Epithelial cell of prostate (primary cell): ENCODE data around the gene IQGAP2.
"Not testable (repeated sequence)": the region's sequence is repeated elsewhere in the genome, so short reads cannot be mapped to it uniquely, and the experiment has no call there.

Source experiments
- DNase-seq: peaks from one replicate; pipeline ENCODE4 v3.0.0-alpha.2; 2011; ENCODE audit warnings: low read depth, low spot score
- H3K27ac ChIP-seq: fragments of 450-650 bp; 2 replicates; pipeline ENCODE4 v1.5.1; 2017; ENCODE audit warnings: mild to moderate bottlenecking

IQGAP2 gene, protein sequence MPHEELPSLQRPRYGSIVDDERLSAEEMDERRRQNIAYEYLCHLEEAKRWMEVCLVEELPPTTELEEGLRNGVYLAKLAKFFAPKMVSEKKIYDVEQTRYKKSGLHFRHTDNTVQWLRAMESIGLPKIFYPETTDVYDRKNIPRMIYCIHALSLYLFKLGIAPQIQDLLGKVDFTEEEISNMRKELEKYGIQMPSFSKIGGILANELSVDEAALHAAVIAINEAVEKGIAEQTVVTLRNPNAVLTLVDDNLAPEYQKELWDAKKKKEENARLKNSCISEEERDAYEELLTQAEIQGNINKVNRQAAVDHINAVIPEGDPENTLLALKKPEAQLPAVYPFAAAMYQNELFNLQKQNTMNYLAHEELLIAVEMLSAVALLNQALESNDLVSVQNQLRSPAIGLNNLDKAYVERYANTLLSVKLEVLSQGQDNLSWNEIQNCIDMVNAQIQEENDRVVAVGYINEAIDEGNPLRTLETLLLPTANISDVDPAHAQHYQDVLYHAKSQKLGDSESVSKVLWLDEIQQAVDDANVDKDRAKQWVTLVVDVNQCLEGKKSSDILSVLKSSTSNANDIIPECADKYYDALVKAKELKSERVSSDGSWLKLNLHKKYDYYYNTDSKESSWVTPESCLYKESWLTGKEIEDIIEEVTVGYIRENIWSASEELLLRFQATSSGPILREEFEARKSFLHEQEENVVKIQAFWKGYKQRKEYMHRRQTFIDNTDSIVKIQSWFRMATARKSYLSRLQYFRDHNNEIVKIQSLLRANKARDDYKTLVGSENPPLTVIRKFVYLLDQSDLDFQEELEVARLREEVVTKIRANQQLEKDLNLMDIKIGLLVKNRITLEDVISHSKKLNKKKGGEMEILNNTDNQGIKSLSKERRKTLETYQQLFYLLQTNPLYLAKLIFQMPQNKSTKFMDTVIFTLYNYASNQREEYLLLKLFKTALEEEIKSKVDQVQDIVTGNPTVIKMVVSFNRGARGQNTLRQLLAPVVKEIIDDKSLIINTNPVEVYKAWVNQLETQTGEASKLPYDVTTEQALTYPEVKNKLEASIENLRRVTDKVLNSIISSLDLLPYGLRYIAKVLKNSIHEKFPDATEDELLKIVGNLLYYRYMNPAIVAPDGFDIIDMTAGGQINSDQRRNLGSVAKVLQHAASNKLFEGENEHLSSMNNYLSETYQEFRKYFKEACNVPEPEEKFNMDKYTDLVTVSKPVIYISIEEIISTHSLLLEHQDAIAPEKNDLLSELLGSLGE (N-terminal part only)

DNA sequence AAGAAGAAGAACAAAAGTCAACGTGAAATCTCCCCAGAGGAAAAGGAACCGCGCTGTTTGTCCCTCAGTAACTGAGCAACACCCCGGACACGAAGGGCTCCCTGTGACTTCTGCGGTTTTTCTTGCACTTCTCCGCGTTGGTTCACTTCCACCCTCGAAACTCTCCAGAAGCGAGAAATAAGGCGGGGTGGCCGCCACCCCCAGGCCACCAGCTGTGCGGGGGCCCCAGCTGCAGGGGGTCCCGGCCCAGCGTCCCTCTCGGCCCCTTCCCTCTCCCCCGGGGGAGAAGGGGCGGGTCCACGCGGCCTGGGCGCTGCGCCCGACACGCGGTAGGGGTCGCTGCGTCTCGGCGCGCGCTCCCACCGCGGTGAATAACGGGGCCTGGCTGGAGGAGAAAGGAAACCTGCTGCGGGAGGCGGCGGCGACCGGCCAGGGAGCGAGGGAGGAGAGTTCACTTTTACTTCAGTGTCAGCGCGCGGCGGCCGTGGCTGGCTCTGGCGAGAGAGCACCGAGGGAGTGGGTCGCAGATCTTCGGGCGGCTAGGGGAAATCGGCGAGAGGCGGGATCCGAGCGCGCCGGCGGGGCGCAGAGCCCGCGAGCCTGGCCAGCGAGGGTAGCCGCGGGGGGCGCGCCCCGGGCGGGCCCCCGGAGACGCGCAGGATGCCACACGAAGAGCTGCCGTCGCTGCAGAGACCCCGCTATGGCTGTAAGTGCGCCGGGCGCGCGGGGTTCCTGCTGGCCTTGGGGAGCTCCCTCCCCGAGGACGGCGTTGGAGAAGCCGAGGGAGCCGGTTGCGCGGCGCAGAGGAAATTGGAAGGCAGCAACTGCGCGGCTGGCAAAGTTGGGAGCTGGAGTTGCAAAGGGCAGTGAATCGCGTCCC, at the start of gene IQGAP2:
IQGAP2 (plus strand) TSS at position 400 of the 880 bp plus-strand sequence; CDS start at position 661, 261 bp downstream.
- H3K27ac ChIP-seq = no peak within 1 kb of the TSS
- no peak for DNase-seq

DNA sequence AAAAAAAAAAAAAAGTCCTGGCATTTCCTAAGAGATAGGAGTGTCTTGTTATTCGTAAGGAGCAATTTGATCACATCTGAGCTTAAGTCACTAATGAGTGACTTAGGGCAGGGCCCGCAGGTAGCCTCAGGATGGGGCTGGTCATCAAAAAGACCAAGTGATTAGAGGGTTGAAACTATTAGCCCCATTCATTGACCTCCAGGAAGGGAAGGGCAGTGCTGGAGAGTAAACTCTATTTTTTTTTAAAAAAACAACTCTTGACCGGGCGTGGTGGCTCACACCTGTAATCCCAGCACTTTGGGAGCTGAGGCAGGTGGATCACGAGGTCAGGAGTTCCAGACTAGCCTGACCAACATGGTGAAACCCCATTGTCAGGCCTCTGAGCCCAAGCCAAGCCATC, 46.2 kb upstream of the IQGAP2 start:
- no peak overlapping the region for H3K27ac ChIP-seq

DNA sequence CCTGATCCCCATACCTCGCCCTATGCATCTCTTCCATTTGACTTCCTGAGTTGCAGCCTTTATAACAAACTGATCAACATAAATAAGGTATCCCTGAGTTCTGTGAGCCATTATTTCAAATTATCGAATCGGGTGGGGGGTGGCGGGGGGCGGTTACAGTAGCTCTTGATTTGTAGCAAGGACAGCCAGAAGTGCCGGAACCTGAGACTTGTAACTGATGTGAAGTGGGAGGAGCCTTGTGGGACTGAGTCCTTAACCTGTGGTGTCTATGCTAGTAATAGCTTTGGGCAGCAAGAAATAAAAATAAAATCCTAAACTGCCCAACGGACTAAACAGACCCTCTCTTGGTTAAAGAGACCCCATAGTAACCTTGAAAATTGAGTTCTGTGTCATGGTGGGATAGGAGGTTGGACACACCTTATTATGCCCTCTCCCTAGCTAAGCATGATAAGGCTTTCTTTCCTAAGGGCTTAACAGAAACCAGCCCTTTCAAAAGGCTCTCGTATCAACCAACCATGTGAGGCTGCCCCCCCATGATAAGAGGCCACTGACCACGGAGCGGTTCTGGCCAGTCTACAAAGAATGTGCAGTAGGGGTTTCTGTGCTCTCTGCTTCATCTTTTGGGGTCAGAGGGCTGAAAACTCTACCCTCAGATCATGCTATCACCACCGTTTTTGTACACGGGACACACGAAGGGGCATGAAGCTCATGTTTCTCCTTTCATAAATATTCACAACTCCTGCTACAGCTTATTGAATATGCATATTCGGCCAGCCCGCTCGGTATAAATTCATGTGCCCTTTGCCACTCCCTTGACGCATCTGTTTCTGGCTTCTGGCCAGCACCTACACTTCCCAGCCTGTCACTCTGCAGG, 39.5 kb upstream of the IQGAP2 start:
- DNase-seq = no peak
- H3K27ac ChIP-seq = no peak overlapping the region

More for the DNA sequence above, 46.2 kb upstream of the IQGAP2 start:
- no peak for DNase-seq

DNA sequence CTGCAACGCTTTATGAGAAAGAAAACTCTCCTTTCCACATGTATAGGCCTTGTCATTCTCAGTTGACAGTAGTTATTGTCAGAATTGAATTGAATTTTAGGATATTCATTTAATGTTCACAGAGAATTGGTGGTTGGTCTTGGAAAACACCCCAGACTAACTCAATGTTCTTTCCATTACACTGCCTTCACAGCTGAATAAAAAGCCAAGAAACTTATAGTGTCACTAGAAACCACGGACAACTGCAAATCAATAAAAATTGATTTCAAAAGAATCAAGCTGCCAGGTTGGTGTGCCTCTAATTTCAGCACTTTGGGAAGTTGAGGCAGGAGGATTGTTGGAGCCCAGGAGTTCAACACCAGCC, 38.9 kb upstream of the IQGAP2 start:
- H3K27ac ChIP-seq = no peak overlapping the region
- DNase-seq = no peak

GRCh38 chr5:76365561-76365960, 37.5 kb upstream of the IQGAP2 start:
- no peak for DNase-seq
- no peak overlapping the region for H3K27ac ChIP-seq

- DNase-seq = no peak
These were observed 36.5 kb upstream of the IQGAP2 start for GRCh38 chr5:76366596-76366995.

GRCh38 chr5:76367623-76368371, 35.3 kb upstream of the IQGAP2 start:
- peak overlapping the region; percentile 21 for H3K27ac ChIP-seq

More at GRCh38 chr5:76366596-76366995, 36.5 kb upstream of the IQGAP2 start:
- no peak overlapping the region for H3K27ac ChIP-seq

GRCh38 chr5:76368941-76369340, 34.1 kb upstream of the IQGAP2 start:
- H3K27ac ChIP-seq = no peak overlapping the region
- no peak for DNase-seq

More at GRCh38 chr5:76367623-76368371, 35.3 kb upstream of the IQGAP2 start:
- peak; percentile 86 for DNase-seq

- H3K27ac ChIP-seq, DNase-seq: not testable (repeated sequence)
These were observed 33.4 kb upstream of the IQGAP2 start for GRCh38 chr5:76369668-76370067.

GRCh38 chr5:76371960-76372322, 31.1 kb upstream of the IQGAP2 start:
- no peak for DNase-seq
- H3K27ac ChIP-seq = peak overlapping the region; percentile 37

DNA sequence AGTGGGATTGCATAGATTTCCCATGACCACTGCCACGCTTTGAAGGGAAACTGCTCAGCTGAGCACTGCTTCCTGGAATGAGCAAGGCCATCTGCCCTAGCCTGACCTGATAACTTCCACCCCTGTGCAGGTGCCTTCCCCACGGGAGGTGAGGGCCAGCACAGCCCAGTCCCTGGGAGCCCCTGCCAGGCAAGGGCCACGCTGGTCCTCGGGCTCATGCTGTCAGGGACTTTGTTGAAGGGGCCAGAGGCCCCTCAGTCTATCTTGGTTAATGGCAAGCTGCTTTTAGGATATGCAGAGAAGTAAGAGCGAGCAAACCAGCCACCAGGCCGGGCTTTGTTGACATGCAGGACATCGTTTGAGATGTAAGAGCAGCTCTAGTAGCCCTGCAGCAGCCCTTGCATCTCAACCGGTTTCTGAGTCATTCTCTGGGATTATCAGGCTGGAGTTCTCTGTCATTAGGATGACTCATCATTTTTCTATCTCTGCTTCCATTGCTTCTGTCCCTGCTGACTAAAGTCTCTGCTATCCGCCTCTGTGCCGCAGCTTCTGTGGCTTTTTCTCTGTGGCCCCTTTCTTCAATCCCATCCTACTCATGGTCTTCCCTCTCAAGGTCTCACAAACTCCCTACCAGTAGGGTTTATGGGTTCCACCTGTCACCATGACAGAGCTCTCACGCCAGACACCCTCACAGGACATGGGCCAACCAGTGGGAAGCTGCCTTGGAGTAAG, 30.6 kb upstream of the IQGAP2 start:
- DNase-seq = peak; percentile 89
- H3K27ac ChIP-seq = peak overlapping the region; percentile 37

DNA sequence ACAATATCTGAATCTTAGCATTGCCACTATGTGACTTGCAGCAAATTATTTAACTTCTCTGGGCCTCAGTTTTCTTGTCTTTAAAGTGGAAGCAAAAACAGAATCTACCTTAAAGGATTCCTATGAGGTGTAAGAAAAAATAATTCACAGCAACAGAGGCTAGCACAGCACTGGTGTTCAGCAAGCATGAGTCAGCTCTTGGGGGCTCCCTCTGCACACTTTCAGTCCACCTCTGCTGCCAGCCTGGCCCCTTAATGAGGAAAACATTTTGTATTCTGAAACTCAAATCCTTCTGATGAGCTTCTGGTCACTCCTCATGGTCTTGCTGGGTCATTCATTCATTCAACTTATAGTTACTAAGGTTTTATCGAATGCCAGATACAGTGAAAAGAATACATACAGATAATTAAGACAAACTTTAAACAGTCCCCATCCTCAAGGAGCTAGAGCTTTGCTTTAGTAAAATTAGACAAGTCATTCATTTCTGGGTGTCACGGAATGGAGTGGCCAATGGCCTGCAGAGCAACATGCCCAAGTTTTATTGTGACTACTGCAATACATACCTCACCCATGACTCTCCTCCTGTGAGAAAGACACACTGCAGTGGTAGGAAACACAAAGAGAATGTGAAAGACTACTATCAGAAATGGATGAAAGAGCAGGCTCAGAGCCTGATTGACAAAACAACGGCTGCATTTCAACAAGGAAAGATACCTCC, 26.8 kb upstream of the IQGAP2 start:
- no peak for DNase-seq
- no peak overlapping the region for H3K27ac ChIP-seq

DNA sequence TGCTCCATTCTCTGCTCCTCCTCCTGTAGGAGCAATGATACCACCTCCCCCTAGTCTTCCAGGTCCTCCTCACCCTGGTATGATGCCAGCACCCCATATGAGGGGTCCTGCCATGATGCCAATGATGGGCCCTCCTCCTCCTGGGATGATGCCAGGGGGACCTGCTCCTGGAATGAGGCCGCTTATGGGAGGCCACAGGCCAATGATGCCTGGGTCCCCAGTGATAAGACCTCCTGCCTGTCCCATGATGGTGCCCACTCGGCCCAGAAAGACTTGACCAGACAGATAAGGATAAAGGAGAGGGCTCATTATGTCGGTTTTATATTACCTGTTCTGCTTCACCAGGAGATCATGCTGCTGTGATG, 26.2 kb upstream of the IQGAP2 start:
- no peak for DNase-seq
- H3K27ac ChIP-seq = no peak overlapping the region

- no peak for DNase-seq
- no peak overlapping the region for H3K27ac ChIP-seq
These were observed 24.7 kb upstream of the IQGAP2 start for GRCh38 chr5:76378355-76378754.

- DNase-seq = no peak
- no peak overlapping the region for H3K27ac ChIP-seq
These were observed 23.8 kb upstream of the IQGAP2 start for GRCh38 chr5:76379316-76379715.

DNA sequence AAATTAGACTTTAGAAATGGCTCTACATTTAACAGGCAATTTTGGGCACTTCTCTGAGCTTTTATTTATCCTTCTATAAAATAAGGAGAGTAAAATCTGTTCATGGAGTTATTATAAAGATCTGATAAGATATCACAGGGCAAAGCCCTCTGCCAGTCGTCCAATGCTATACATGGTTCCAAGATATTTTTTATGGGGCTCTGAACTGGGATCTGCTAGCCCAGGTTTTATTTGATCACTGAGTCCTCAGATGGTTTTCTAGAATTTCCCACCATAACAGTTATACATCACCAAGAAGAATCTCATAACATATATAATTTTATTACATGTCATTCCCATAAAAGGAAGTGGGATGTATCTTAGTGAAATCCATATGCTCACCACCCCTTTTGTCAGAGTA, 23.2 kb upstream of the IQGAP2 start:
- no peak for DNase-seq
- no peak overlapping the region for H3K27ac ChIP-seq
